ENCODE results near the gene CDK14. TPM values are rescaled to one million over a fixed set of nuclear protein-coding genes. Genes with fewer than 3 reads are reported as not detected.

The CDK14 gene
- total RNA-seq, 2 donors from 2014 or later = 8.7 to 13.4 TPM

DNA sequence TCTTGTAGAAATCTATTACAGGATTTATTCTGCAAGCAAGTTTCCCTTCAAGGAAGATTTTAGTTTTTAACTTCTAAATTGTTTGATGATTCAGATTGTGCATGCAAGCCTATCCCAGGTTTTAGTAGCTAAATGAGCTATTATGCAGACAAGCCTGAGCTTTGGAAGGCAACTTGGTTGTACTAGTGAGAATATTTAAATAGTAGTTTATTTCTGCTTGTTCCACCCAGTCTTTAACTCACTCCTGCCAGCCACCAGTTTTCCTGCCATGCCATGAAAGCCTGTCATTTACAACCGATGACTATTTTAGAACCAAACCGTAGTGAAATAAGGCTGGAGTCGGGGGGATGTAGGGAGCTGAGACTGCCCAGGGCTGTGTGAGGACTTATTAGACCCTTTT lies 343.5 kb downstream of the CDK14 start:
- no peak overlapping the region for H3K4me3 Mint-ChIP-seq

GRCh38 chr7:90944021-90944420 lies 347.9 kb downstream of the CDK14 start:
- peaks cover 3% of the 10 kb centered on the region for H3K4me1 Mint-ChIP-seq
- no peak overlapping the region for H3K9ac ChIP-seq (ENCODE audit: extremely low read depth, low read length, poor library complexity, severe bottlenecking)
- H3K27ac Mint-ChIP-seq = no peak overlapping the region
- 91 to 92% methylated on average over 3 of the region's 3 CpGs for WGBS, 2 experiments (ENCODE audit: insufficient coverage in 1 of 2, insufficient read length in 1 of 2)
- no peak overlapping the region for H3K27ac ChIP-seq (ENCODE audit: low read depth, low read length)
- no peaks in the 10 kb centered on the region for H3K4me1 ChIP-seq (ENCODE audit: control insufficient read depth, insufficient read depth, low read length)
- no peaks in the 10 kb centered on the region for H3K36me3 ChIP-seq (ENCODE audit: control insufficient read depth, insufficient read depth, low read length)
- H3K27me3 Mint-ChIP-seq (ENCODE audit: insufficient read depth) = no peaks in the 10 kb centered on the region
- no peaks in the 10 kb centered on the region for H3K36me3 Mint-ChIP-seq (ENCODE audit: low read depth)
- H3K9me3 Mint-ChIP-seq = no peaks in the 10 kb centered on the region
- H3K9me3 ChIP-seq (ENCODE audit: control insufficient read depth, low read length) = no peaks in the 10 kb centered on the region
- no peak for DNase-seq
- no peak overlapping the region for H3K4me3 Mint-ChIP-seq
- no peak overlapping the region for H3K4me3 ChIP-seq (ENCODE audit: low read length)
- TF ChIP-seq, protein P1, sequence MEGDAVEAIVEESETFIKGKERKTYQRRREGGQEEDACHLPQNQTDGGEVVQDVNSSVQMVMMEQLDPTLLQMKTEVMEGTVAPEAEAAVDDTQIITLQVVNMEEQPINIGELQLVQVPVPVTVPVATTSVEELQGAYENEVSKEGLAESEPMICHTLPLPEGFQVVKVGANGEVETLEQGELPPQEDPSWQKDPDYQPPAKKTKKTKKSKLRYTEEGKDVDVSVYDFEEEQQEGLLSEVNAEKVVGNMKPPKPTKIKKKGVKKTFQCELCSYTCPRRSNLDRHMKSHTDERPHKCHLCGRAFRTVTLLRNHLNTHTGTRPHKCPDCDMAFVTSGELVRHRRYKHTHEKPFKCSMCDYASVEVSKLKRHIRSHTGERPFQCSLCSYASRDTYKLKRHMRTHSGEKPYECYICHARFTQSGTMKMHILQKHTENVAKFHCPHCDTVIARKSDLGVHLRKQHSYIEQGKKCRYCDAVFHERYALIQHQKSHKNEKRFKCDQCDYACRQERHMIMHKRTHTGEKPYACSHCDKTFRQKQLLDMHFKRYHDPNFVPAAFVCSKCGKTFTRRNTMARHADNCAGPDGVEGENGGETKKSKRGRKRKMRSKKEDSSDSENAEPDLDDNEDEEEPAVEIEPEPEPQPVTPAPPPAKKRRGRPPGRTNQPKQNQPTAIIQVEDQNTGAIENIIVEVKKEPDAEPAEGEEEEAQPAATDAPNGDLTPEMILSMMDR (conservative IDR thresholded peaks at IDR 0.05) = no peak
- H3K27me3 ChIP-seq (ENCODE audit: control insufficient read depth, insufficient read depth, low read length, poor library complexity, severe bottlenecking) = no peaks in the 10 kb centered on the region

More for the DNA sequence above, 343.5 kb downstream of the CDK14 start:
- Mint-ChIP-seq H3K27me3 (ENCODE audit: insufficient read depth) (no peaks in the 10 kb centered on the region), H3K27ac (no peak overlapping the region), H3K9me3 (no peaks in the 10 kb centered on the region), H3K36me3 (ENCODE audit: low read depth) (no peaks in the 10 kb centered on the region), H3K4me1 (no peaks in the 10 kb centered on the region)
- TF ChIP-seq, protein P1 (conservative IDR thresholded peaks at IDR 0.05) = no peak
- H3K4me1 ChIP-seq (ENCODE audit: control insufficient read depth, insufficient read depth, low read length) = no peaks in the 10 kb centered on the region
- no peak overlapping the region for H3K4me3 ChIP-seq (ENCODE audit: low read length)
- no peak for DNase-seq
- no peak overlapping the region for H3K9ac ChIP-seq (ENCODE audit: extremely low read depth, low read length, poor library complexity, severe bottlenecking)
- WGBS, 2 experiments (ENCODE audit: insufficient coverage in 1 of 2, insufficient read length in 1 of 2) = 99 to 100% methylated on average over 1 to 3 of the region's 3 CpGs
- H3K9me3 ChIP-seq (ENCODE audit: control insufficient read depth, low read length) = no peaks in the 10 kb centered on the region
- H3K27ac ChIP-seq (ENCODE audit: low read depth, low read length) = no peak overlapping the region
- no peaks in the 10 kb centered on the region for H3K36me3 ChIP-seq (ENCODE audit: control insufficient read depth, insufficient read depth, low read length)
- no peaks in the 10 kb centered on the region for H3K27me3 ChIP-seq (ENCODE audit: control insufficient read depth, insufficient read depth, low read length, poor library complexity, severe bottlenecking)

DNA sequence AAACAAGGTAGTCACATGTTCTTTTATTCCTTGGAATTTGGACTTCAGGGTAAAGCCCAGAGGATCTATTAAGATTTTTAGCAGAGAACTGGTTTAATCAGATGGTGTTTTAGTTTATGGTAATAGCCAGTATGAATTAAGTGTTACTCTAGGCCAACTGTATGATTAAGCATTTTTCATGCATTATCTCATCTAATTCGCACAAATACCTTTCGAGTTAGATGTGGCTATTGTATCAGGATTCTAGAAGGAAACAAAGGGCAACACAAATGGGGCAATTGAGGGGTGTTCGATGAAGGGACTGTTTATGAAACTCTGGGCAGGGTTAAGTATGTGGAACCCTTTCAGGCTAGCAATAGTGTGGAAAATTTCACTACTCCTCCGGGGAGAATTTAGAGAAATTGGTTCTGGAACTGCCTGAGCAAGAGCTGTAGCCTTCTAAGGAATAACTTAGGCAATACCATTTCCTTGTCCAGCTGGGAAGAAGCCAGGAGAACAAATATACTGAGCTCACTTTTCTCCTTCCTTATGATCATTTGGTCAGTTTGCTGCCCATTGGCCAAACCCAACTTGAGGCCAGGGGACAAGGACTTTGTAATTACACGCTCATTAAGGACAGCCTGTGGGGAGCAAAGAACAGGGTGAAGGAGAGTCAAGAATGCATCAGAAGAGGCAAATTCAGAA lies 349.1 kb downstream of the CDK14 start:
- H3K27ac Mint-ChIP-seq = no peak overlapping the region
- no peaks in the 10 kb centered on the region for H3K36me3 ChIP-seq (ENCODE audit: control insufficient read depth, insufficient read depth, low read length)
- no peaks in the 10 kb centered on the region for H3K27me3 Mint-ChIP-seq (ENCODE audit: insufficient read depth)
- H3K27ac ChIP-seq (ENCODE audit: low read depth, low read length) = no peak overlapping the region
- peaks cover 3% of the 10 kb centered on the region for H3K4me1 Mint-ChIP-seq
- 92 to 94% methylated on average over 2 to 5 of the region's 5 CpGs for WGBS, 2 experiments (ENCODE audit: insufficient coverage in 1 of 2, insufficient read length in 1 of 2)
- no peak overlapping the region for H3K9ac ChIP-seq (ENCODE audit: extremely low read depth, low read length, poor library complexity, severe bottlenecking)
- no peaks in the 10 kb centered on the region for H3K27me3 ChIP-seq (ENCODE audit: control insufficient read depth, insufficient read depth, low read length, poor library complexity, severe bottlenecking)
- no peak overlapping the region for H3K4me3 Mint-ChIP-seq
- no peak for DNase-seq
- TF ChIP-seq, protein P1 (conservative IDR thresholded peaks at IDR 0.05) = no peak
- H3K9me3 Mint-ChIP-seq = no peaks in the 10 kb centered on the region
- H3K4me1 ChIP-seq (ENCODE audit: control insufficient read depth, insufficient read depth, low read length) = no peaks in the 10 kb centered on the region
- no peak overlapping the region for H3K4me3 ChIP-seq (ENCODE audit: low read length)
- H3K9me3 ChIP-seq (ENCODE audit: control insufficient read depth, low read length) = no peaks in the 10 kb centered on the region
- no peaks in the 10 kb centered on the region for H3K36me3 Mint-ChIP-seq (ENCODE audit: low read depth)
